ENCODE results near the gene IGFBP6.

The IGFBP6 gene

GRCh38 chr12:53064613-53065436, 32.6 kb upstream of the IGFBP6 start (continued):
- TF ChIP-seq TOX (CRISPR knock-in tag; IDR thresholded peaks at IDR 0.05; ENCODE audit: borderline replicate concordance) (no peak), CSRNP3 (CRISPR knock-in tag; IDR thresholded peaks at IDR 0.05) (no peak), ZFP30 (CRISPR knock-in tag; IDR thresholded peaks at IDR 0.05) (no peak), TCF4 (CRISPR knock-in tag; IDR thresholded peaks at IDR 0.05; ENCODE audit: borderline replicate concordance) (no peak), SNAI2 (CRISPR knock-in tag; IDR thresholded peaks at IDR 0.05) (no peak), GLIS3 (CRISPR knock-in tag; IDR thresholded peaks at IDR 0.05) (no peak), ZFP3 (CRISPR knock-in tag; IDR thresholded peaks at IDR 0.05) (no peak), BACH2 (CRISPR knock-in tag; IDR thresholded peaks at IDR 0.05; ENCODE audit: borderline replicate concordance) (no peak)

- no peak for TF ChIP-seq POU6F1 (CRISPR knock-in tag; IDR thresholded peaks at IDR 0.05; ENCODE audit: borderline replicate concordance, low read depth)
- TF ChIP-seq CSDC2 (CRISPR knock-in tag; IDR thresholded peaks at IDR 0.05), result no peak
- TF ChIP-seq ESRRG (CRISPR knock-in tag; IDR thresholded peaks at IDR 0.05), result no peak
- TF ChIP-seq ZNF8 (CRISPR knock-in tag; IDR thresholded peaks at IDR 0.05), result no peak
- TF ChIP-seq RARB (CRISPR knock-in tag; IDR thresholded peaks at IDR 0.05), result no peak
- TF ChIP-seq GLIS3 (CRISPR knock-in tag; IDR thresholded peaks at IDR 0.05), result no peak
- TF ChIP-seq PATZ1 (CRISPR knock-in tag; IDR thresholded peaks at IDR 0.05; ENCODE audit: borderline replicate concordance), result no peak
- TF ChIP-seq TSHZ2 (CRISPR knock-in tag; IDR thresholded peaks at IDR 0.05), result no peak
- no peak for TF ChIP-seq ZFP30 (CRISPR knock-in tag; IDR thresholded peaks at IDR 0.05)
- TF ChIP-seq OSR1 (CRISPR knock-in tag; IDR thresholded peaks at IDR 0.05), result no peak
- no peak for TF ChIP-seq SNAI2 (CRISPR knock-in tag; IDR thresholded peaks at IDR 0.05)
- TF ChIP-seq ISL1 (CRISPR knock-in tag; IDR thresholded peaks at IDR 0.05), result no peak
- no peak for TF ChIP-seq TOX (CRISPR knock-in tag; IDR thresholded peaks at IDR 0.05; ENCODE audit: borderline replicate concordance)
- TF ChIP-seq PPARA (CRISPR knock-in tag; IDR thresholded peaks at IDR 0.05; ENCODE audit: borderline replicate concordance), result no peak
- TF ChIP-seq BACH2 (CRISPR knock-in tag; IDR thresholded peaks at IDR 0.05; ENCODE audit: borderline replicate concordance), result no peak
- no peak for TF ChIP-seq ZFP3 (CRISPR knock-in tag; IDR thresholded peaks at IDR 0.05)
- no peak for TF ChIP-seq ZNF70 (CRISPR knock-in tag; IDR thresholded peaks at IDR 0.05)
- TF ChIP-seq CSRNP3 (CRISPR knock-in tag; IDR thresholded peaks at IDR 0.05), result no peak
- no peak for TF ChIP-seq ZC3H10 (CRISPR knock-in tag; IDR thresholded peaks at IDR 0.05)
- ATAC-seq, result peak; percentile 4
Measured at GRCh38 chr12:53065470-53065869, 32.0 kb upstream of the IGFBP6 start.
